GM21619 (cell line): Measurements from ENCODE around the gene LSM14A.

Experiments
- ATAC-seq: cut with Tn5 transposase; IDR thresholded peaks from one replicate; pipeline ENCODE4 v1.9.1; 2021; ENCODE audit not compliant: unreplicated experiment

LSM14A gene

GRCh38 chr19:34278783-34279182 lies 106.5 kb downstream of the LSM14A start:
- ATAC-seq = no peak
